GM23338 (cell line): ENCODE data around the gene ALG10B. TPM values are rescaled to one million over a fixed set of nuclear protein-coding genes. Genes with fewer than 3 reads are reported as not detected.

Source experiments
- ATAC-seq: fragments of 200-7000 bp; cut with Tn5 transposase; 3 replicates; pipeline ENCODE4 v1.9.1; 2020
- DNase-seq: peaks from one replicate; pipeline ENCODE4 v3.0.0-alpha.2; 2015; ENCODE audit warnings: low spot score
- H2AFZ ChIP-seq: fragments of 200-600 bp; sonication (generic); 2 replicates; pipeline ENCODE4 v1.8.0; 2016; ENCODE audit warnings: antibody characterized with exemption, mild to moderate bottlenecking, moderate library complexity
- H3F3A ChIP-seq: fragments of 200-600 bp; sonication (generic); replicated peaks from 2 replicates; pipeline ENCODE4 v1.8.0; 2017; ENCODE audit warnings: antibody characterized with exemption, mixed run types, low read depth
- H3K27ac ChIP-seq: fragments of 200-600 bp; sonication (generic); 2 replicates; pipeline ENCODE4 v1.6.1; 2016; ENCODE audit warnings: low read depth
- H3K27me3 ChIP-seq: fragments of 200-600 bp; sonication (generic); 2 replicates; pipeline ENCODE4 v1.8.0; 2016; ENCODE audit warnings: mild to moderate bottlenecking, mixed run types, moderate library complexity; ENCODE audit not compliant: insufficient read depth
- H3K36me3 ChIP-seq: fragments of 200-600 bp; sonication (generic); 2 replicates; pipeline ENCODE4 v1.8.0; 2016; ENCODE audit warnings: mild to moderate bottlenecking; ENCODE audit not compliant: insufficient read depth
- H3K4me1 ChIP-seq: fragments of 200-600 bp; sonication (generic); 2 replicates; pipeline ENCODE4 v1.8.0; 2016; ENCODE audit warnings: mild to moderate bottlenecking, moderate library complexity; ENCODE audit not compliant: insufficient read depth
- H3K4me2 ChIP-seq: fragments of 200-600 bp; sonication (generic); 2 replicates; pipeline ENCODE4 v1.7.1; 2017; ENCODE audit warnings: mixed run types
- H3K4me3 ChIP-seq: fragments of 200-600 bp; sonication (generic); 2 replicates; pipeline ENCODE4 v1.6.1; 2016; ENCODE audit warnings: mixed run types
- H3K79me2 ChIP-seq: fragments of 200-600 bp; sonication (generic); replicated peaks from 2 replicates; pipeline ENCODE4 v1.8.0; 2017; ENCODE audit warnings: mild to moderate bottlenecking; ENCODE audit not compliant: insufficient read depth
- H3K9me2 ChIP-seq: fragments of 200-600 bp; sonication (generic); 2 replicates; pipeline ENCODE4 v1.8.0; 2017; ENCODE audit not compliant: insufficient read depth
- H4K20me1 ChIP-seq: fragments of 200-600 bp; sonication (generic); replicated peaks from 2 replicates; pipeline ENCODE4 v1.8.0; 2017; ENCODE audit warnings: mild to moderate bottlenecking; ENCODE audit not compliant: insufficient read depth
- H3K27ac Mint-ChIP-seq: 2 replicates; pipeline ENCODE4 v1.8.0; 2020; ENCODE audit warnings: inconsistent platforms, mild to moderate bottlenecking, moderate library complexity, mixed read lengths
- H3K27me3 Mint-ChIP-seq: 3 replicates; pipeline ENCODE4 v1.8.0; 2022; ENCODE audit warnings: low read depth, mild to moderate bottlenecking, moderate library complexity, mixed read lengths, inconsistent platforms; ENCODE audit not compliant: insufficient read depth, poor library complexity
- H3K36me3 Mint-ChIP-seq: 3 replicates; pipeline ENCODE4 v1.8.0; 2021; ENCODE audit warnings: low read depth, mild to moderate bottlenecking, inconsistent platforms, moderate library complexity, mixed read lengths
- H3K4me1 Mint-ChIP-seq: 3 replicates; pipeline ENCODE4 v1.8.0; 2020; ENCODE audit warnings: mild to moderate bottlenecking, inconsistent platforms, mixed read lengths
- H3K4me3 Mint-ChIP-seq: 3 replicates; pipeline ENCODE4 v1.8.0; 2021; ENCODE audit warnings: moderate library complexity, mild to moderate bottlenecking, inconsistent platforms, mixed read lengths
- H3K9me3 Mint-ChIP-seq: 3 replicates; pipeline ENCODE4 v1.8.0; 2020; ENCODE audit warnings: moderate library complexity, mild to moderate bottlenecking, inconsistent platforms, mixed read lengths
- ETS1 ChIP-seq: IDR thresholded peaks from 2 replicates; pipeline ENCODE4 v1.6.1; 2016; ENCODE audit warnings: antibody characterized with exemption
- EZH2 ChIP-seq: fragments of 200-600 bp; sonication (generic); IDR thresholded peaks from one replicate; pipeline ENCODE4 v1.8.0; 2017; ENCODE audit warnings: antibody characterized with exemption, mild to moderate bottlenecking, low read depth; ENCODE audit not compliant: unreplicated experiment
- EZH2phosphoT487 ChIP-seq: fragments of 200-600 bp; sonication (generic); IDR thresholded peaks from one replicate; pipeline ENCODE4 v1.8.1; 2018; ENCODE audit warnings: antibody characterized with exemption; ENCODE audit not compliant: unreplicated experiment
- NANOG ChIP-seq: IDR thresholded peaks from 2 replicates; pipeline ENCODE4 v1.6.1; 2016; ENCODE audit warnings: antibody characterized with exemption, borderline replicate concordance
- REST ChIP-seq: IDR thresholded peaks from one replicate; pipeline ENCODE4 v1.6.1; 2018; ENCODE audit warnings: antibody characterized with exemption; ENCODE audit not compliant: unreplicated experiment
- ZNF114 ChIP-seq: fragments of 250-450 bp; sonication (Bioruptor Pico); IDR thresholded peaks from 2 replicates; pipeline ENCODE4 v1.5.0; 2020; ENCODE audit warnings: mild to moderate bottlenecking, moderate library complexity
- ZNF462 ChIP-seq: fragments of 250-450 bp; sonication (Bioruptor Pico); IDR thresholded peaks from 2 replicates; pipeline ENCODE4 v1.5.0; 2020; ENCODE audit warnings: mild to moderate bottlenecking, moderate library complexity
- polyA plus RNA-seq: library from polyadenylated mRNA; unstranded; fragments of >200 nt; fragmentation: Nextera tagmentation; extraction: Ambion mirVana; gene quantifications from 2 replicates; pipeline ENCODE4 v1.2.1, GENCODE V29; 2016
- total RNA-seq: library from RNA; depleted of rRNA; stranded (reverse); fragments of >200 nt; shearing (Covaris generic); gene quantifications from 2 replicates; pipeline ENCODE4 v1.2.3, GENCODE V29; 2014

Gene ALG10B
- total and polyA plus RNA-seq, 2 experiments from 2014 or later, result 0.44 to 4.0 TPM

GRCh38 chr12:38289396-38289795 is 27.2 kb upstream of the ALG10B start (continued):
- TF ChIP-seq ZNF462 (CRISPR knock-in tag), result no peak
- no peak for TF ChIP-seq ZNF114 (CRISPR knock-in tag)
- no peak for TF ChIP-seq NANOG
- no peak for TF ChIP-seq EZH2phosphoT487
- no peak for TF ChIP-seq EZH2

- Histone ChIP-seq H3K79me2 (no peaks in the 10 kb centered on the region), H3K4me2 (no peak overlapping the region), H4K20me1 (no peaks in the 10 kb centered on the region), H3K4me1 (no peaks in the 10 kb centered on the region), H3K36me3 (no peaks in the 10 kb centered on the region), H3K9me2 (no peaks in the 10 kb centered on the region), H3K27ac (no peak overlapping the region), H2AFZ (no peak overlapping the region), H3F3A (no peaks in the 10 kb centered on the region), H3K27me3 (no peaks in the 10 kb centered on the region), H3K4me3 (no peak overlapping the region)
- ATAC-seq (no peak), DNase-seq (no peak)
- H3K27ac Mint-ChIP-seq, result no peak overlapping the region
- H3K4me3 Mint-ChIP-seq, result no peak overlapping the region
- H3K36me3 Mint-ChIP-seq, result peaks cover 17% of the 10 kb centered on the region
- no peaks in the 10 kb centered on the region for H3K27me3 Mint-ChIP-seq
- H3K4me1 Mint-ChIP-seq, result no peaks in the 10 kb centered on the region
- peaks cover 94% of the 10 kb centered on the region for H3K9me3 Mint-ChIP-seq
- TF ChIP-seq ZNF114 (CRISPR knock-in tag) (no peak), ETS1 (no peak), REST (no peak)
These were observed 25.4 kb upstream of the ALG10B start for GRCh38 chr12:38291160-38291559.
